Suprapubic skin (tissue), 4 donors: Measurements from ENCODE around the gene KRT33B.

Experiments
- CTCF ChIP-seq, 2 donors: fragments of 200-600 bp in 1 of 2; fragments of 450-650 bp in 1 of 2; sonication (generic) in 1 of 2; IDR thresholded peaks; one replicate each; pipeline ENCODE4 v1.5.1; 2016 to 2019; ENCODE audit warnings: antibody characterized with exemption in 2 of 2, mild to moderate bottlenecking in 1 of 2, moderate library complexity in 1 of 2
- EP300 ChIP-seq: sonication (generic); formaldehyde crosslinking; IDR thresholded peaks from one replicate; pipeline ENCODE4 v1.6.1; 2017; ENCODE audit warnings: antibody characterized with exemption
- POLR2A ChIP-seq, 2 donors: fragments of 450-650 bp; IDR thresholded peaks; one replicate each; pipeline ENCODE4 v1.6.1; 2017; ENCODE audit warnings: antibody characterized with exemption in 2 of 2, mild to moderate bottlenecking in 2 of 2, moderate library complexity in 2 of 2
- POLR2AphosphoS5 ChIP-seq, 3 donors: sonication (generic); formaldehyde crosslinking; IDR thresholded peaks; one replicate each; pipeline ENCODE4 v1.6.1; 2017; ENCODE audit warnings: antibody characterized with exemption in 3 of 3

- TF ChIP-seq CTCF (IDR thresholded peaks at IDR 0.05), result no peak
- TF ChIP-seq POLR2AphosphoS5 (IDR thresholded peaks at IDR 0.05), result no peak
- no peak for TF ChIP-seq POLR2A (IDR thresholded peaks at IDR 0.05)
- no peak for TF ChIP-seq EP300
Observed at GRCh38 chr17:41345992-41346391, 23.6 kb downstream of the KRT33B start.
